Colonic mucosa (tissue), 4 donors: Measurements from ENCODE around the gene FHIT. TPM values are rescaled to one million over a fixed set of nuclear protein-coding genes. Genes with fewer than 3 reads are reported as not detected.

Experiments
- DNase-seq: peaks from one replicate; pipeline ENCODE4 v3.0.0-alpha.2; 2020
- H3K27ac ChIP-seq: fragments of 200-600 bp; one replicate; pipeline ENCODE4 v1.8.0; 2021
- H3K27me3 ChIP-seq: fragments of 200-600 bp; one replicate; pipeline ENCODE4 v1.8.0; 2021
- H3K36me3 ChIP-seq: fragments of 200-600 bp; one replicate; pipeline ENCODE4 v1.8.0; 2021
- H3K4me1 ChIP-seq: fragments of 200-600 bp; one replicate; pipeline ENCODE4 v1.8.0; 2021; ENCODE audit warnings: mild to moderate bottlenecking
- H3K4me3 ChIP-seq: fragments of 200-600 bp; one replicate; pipeline ENCODE4 v1.8.0; 2021
- H3K9ac ChIP-seq, 2 donors: one replicate each; pipeline ENCODE4 v1.7.0; 2013; ENCODE audit warnings: control low read depth in 2 of 2, low read depth in 2 of 2, low read length in 2 of 2
- H3K9me3 ChIP-seq: fragments of 200-600 bp; one replicate; pipeline ENCODE4 v1.8.0; 2021
- intact Hi-C: fragments of 100-400 bp; cut with DNase I; formaldehyde crosslinking; loops from one replicate; pipeline ENCODE4 v1.14.1; 2022
- total RNA-seq, 2 donors: library from RNA; stranded (reverse); fragmentation: NEBNext Ultra II Directional in 1 of 2; extraction: Animal tissue kit (Norgen Biotek cat#: 25700) in 1 of 2; gene quantifications; one replicate each; pipeline ENCODE4 v1.2.1, GENCODE V29; 2021
- TF ChIP-seq, protein P1 (sequence below): fragments of 200-600 bp; IDR thresholded peaks from one replicate; pipeline ENCODE4 v1.8.0; 2022; ENCODE audit warnings: antibody characterized with exemption, mild to moderate bottlenecking
- donor health status: healthy.
- donor health status: DM: no; HTN: no; CAD: no.
- donor health status: DM: no; HTN: no; CAD: no.

FHIT gene
- total RNA-seq, 2 donors from 2014 or later: 7.7 to 9.4 TPM

DNA sequence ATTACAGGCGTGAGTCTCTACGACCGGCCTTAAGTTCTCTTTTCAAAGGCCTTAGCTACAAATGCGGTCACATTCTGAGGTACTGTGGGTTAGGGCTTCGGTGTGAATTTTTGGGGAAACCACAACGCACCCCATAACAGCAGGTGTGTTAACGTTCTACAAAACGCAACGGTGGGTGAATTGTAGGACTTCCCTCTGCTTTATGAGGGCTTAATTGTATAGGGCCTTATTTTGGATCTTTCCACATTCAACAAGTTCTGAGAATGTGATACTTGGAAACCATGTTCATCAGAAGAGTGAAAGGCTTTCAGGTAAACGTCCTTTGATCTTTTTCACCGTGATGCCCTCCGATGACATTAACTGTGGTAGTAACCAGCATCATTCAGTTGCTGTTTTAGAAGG lies 1202.8 kb downstream of the FHIT start:
- TF ChIP-seq, protein P1, sequence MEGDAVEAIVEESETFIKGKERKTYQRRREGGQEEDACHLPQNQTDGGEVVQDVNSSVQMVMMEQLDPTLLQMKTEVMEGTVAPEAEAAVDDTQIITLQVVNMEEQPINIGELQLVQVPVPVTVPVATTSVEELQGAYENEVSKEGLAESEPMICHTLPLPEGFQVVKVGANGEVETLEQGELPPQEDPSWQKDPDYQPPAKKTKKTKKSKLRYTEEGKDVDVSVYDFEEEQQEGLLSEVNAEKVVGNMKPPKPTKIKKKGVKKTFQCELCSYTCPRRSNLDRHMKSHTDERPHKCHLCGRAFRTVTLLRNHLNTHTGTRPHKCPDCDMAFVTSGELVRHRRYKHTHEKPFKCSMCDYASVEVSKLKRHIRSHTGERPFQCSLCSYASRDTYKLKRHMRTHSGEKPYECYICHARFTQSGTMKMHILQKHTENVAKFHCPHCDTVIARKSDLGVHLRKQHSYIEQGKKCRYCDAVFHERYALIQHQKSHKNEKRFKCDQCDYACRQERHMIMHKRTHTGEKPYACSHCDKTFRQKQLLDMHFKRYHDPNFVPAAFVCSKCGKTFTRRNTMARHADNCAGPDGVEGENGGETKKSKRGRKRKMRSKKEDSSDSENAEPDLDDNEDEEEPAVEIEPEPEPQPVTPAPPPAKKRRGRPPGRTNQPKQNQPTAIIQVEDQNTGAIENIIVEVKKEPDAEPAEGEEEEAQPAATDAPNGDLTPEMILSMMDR: no peak
- no peaks in the 10 kb centered on the region for H3K4me1 ChIP-seq
- no peaks in the 10 kb centered on the region for H3K9me3 ChIP-seq
- H3K27me3 ChIP-seq: no peaks in the 10 kb centered on the region
- no peak overlapping the region for H3K4me3 ChIP-seq
- H3K36me3 ChIP-seq: no peaks in the 10 kb centered on the region
- no peak overlapping the region for H3K9ac ChIP-seq
- DNase-seq: no peak
- intact Hi-C loops: no loop called here
- no peak overlapping the region for H3K27ac ChIP-seq

DNA sequence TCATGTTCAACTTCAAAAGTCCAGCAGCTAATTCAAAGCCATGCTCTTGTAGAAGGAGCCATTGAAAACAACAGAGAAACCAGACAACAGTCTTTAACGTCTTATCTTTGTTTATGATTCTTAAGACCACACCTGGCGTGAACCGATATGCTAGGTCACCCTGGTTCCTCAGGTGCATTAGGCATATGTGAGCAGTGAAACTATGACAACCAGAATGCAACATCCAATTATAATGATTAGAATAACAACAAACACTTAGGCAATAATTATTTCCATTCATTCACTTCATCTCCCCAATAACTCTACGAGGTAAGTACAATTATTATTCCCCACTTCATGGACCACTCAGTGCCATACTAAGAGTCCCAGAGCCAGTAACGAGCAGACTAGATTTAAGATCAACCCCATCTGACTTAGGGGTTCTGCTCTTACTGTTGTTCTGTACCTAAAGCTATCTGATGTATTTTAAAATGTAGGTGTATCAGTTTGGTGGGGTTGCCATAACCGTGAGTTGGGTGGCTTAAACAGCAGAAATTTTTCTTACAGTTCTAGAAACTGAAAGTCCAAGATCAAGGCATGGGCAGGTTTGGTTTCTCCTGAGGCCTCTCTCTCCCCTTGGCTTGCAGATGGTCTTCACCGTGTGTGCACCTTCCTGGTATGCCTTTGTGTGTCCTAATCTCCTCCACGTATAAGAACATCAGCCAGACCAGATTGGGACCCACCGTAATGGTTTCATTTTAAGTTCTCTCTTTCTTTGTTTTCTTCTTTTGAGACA lies 1203.6 kb downstream of the FHIT start:
- no peaks in the 10 kb centered on the region for H3K9me3 ChIP-seq
- intact Hi-C loops: no loop called here
- DNase-seq: no peak
- H3K4me3 ChIP-seq: no peak overlapping the region
- H3K27ac ChIP-seq: no peak overlapping the region
- no peaks in the 10 kb centered on the region for H3K4me1 ChIP-seq
- no peaks in the 10 kb centered on the region for H3K36me3 ChIP-seq
- no peaks in the 10 kb centered on the region for H3K27me3 ChIP-seq
- TF ChIP-seq, protein P1: no peak
- H3K9ac ChIP-seq: no peak overlapping the region

DNA sequence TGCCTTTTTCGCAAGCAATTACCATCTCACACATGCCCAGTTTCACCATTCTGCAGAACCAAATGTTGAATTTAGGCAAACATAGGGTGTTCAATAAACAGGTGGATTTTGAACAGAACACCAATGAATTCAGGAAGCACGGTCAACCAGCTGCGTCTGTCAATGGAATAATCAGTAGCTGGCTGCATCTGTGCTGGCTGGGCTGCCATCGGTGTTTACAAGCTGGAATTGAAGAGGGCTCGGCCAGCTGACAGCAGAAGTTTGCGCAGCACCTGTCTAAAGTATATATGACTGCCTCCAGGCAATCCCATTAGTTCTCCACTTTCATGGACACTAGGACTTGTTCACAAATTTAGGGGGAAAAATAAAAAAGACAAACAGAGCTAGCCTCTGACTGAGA lies 1205.0 kb downstream of the FHIT start:
- no peak overlapping the region for H3K4me3 ChIP-seq

DNA sequence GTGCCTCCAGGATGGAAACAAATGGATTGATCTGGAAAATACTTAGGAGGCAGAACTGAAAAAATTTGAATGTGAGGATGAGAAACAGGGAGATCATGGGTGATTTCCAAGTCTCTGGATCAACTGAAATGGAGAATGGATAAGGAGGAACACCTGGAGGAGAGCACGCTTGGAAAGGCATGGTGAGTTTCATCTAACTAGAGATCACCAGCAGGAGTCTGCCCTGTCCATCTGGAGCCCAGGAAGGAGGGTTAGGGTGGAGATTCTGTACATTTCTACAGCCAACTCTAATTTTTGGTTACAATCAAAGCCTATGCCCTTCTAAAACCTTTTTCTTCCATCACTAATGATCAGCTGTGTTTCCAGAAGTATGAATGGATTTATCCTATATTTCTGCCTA lies 1205.6 kb downstream of the FHIT start:
- TF ChIP-seq, protein P1: no peak
- intact Hi-C loops: no loop called here
- no peaks in the 10 kb centered on the region for H3K4me1 ChIP-seq
- H3K9me3 ChIP-seq: no peaks in the 10 kb centered on the region
- H3K9ac ChIP-seq: no peak overlapping the region
- no peak for DNase-seq
- no peak overlapping the region for H3K4me3 ChIP-seq
- H3K36me3 ChIP-seq: no peaks in the 10 kb centered on the region
- H3K27me3 ChIP-seq: no peaks in the 10 kb centered on the region
- H3K27ac ChIP-seq: no peak overlapping the region

More for the DNA sequence above, 1205.0 kb downstream of the FHIT start:
- Histone ChIP-seq H3K9me3 (no peaks in the 10 kb centered on the region), H3K36me3 (no peaks in the 10 kb centered on the region), H3K27me3 (no peaks in the 10 kb centered on the region), H3K9ac (no peak overlapping the region), H3K27ac (no peak overlapping the region), H3K4me1 (no peaks in the 10 kb centered on the region)
- TF ChIP-seq, protein P1: no peak
- no peak for DNase-seq
- intact Hi-C loops: no loop called here

DNA sequence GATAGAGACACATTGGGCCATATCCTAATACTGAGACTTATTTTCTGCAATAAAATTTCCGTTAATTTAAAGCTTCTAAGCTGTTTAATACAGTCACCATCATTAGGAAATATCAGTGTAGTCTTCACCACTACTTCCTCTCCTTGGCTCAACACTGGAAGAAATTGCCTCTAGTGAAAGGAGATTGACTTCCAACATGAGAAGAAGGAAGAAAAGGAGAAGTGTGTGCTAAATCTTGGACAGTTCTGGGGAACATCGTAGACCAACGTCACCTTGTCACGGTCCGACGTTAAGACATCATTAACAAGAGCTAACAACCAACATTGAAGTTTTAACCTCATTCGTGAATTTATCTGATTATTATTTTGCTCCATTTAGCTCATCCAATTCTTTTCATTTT lies 1214.4 kb downstream of the FHIT start:
- Histone ChIP-seq H3K36me3 (no peaks in the 10 kb centered on the region), H3K4me3 (no peak overlapping the region), H3K4me1 (no peaks in the 10 kb centered on the region), H3K9ac (no peak overlapping the region), H3K27me3 (no peaks in the 10 kb centered on the region), H3K27ac (no peak overlapping the region), H3K9me3 (no peaks in the 10 kb centered on the region)
- TF ChIP-seq, protein P1: no peak
- DNase-seq: no peak
- intact Hi-C loops: no loop called here
